HG03460 (cell line): ENCODE results near the gene ROCK1.
"Not testable (repeated sequence)": the region's sequence is repeated elsewhere in the genome, so short reads cannot be mapped to it uniquely, and the experiment has no call there.

Experiments
- ATAC-seq: cut with Tn5 transposase; IDR thresholded peaks from one replicate; pipeline ENCODE4 v1.9.1; 2021; ENCODE audit not compliant: unreplicated experiment

ROCK1 gene

DNA sequence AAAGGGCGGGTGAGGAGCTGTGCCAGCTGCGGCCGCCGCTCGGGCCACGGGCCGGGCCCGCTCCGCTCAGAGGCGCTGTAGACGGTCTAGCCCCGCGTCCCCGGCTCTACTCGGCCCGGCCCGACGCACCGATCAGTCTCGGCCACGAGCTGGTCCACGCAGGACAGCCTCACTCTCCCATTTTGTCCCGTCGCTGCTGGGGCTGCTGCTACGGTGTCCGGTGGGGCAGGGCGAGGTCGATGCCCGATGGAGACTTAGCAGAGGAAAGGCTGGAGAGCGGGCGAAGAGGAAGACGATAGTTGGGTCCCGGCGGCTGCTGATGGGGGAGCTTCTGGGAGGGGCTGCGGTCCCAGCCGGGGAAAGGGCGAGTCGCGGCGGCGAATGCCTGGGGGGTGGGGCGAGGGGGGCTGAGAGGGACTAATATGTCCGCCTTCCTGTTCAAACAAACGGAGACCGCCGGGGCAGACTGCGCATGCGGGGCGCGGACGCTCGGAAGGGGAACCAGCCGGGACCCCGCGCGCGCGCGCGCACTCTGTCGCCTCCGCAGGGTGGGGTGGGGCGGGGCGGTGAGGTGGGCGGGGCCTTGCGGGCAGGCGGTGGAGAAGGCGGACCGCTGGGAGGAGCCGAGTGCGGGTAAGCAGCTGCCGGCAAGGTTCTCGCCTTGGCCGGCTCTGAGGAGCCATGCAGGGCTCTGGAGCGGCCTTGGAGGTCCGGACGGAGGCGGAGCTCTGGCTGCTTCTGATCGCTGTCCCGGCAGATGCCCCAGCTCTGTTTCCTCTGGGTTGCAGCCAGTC, at the start of gene ROCK1:
Gene ROCK1 (minus strand): TSS at position 468 of the 794 bp plus-strand sequence. CDS start 903 bp downstream, outside the sequence.
- ATAC-seq: peak; percentile 87

DNA sequence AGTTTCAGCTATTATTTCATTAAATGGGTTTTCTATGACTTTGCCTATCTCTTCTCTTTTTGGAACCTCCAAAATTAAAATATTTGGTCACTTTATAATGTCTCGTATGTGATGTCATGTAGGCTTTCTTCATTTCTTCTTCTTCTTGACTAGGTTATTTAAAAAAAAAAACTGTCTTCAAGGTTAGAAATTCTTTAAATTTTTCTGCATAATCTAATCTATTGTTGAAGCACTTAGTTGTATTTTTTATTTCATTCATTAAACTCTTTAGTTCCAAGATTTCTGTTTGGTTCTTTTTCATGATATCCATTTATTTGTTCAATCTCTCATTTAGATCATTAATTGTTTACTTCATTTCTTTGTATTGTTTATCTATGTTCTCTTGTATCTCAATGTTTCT, 43.8 kb upstream of the ROCK1 start:
- no peak for ATAC-seq

DNA sequence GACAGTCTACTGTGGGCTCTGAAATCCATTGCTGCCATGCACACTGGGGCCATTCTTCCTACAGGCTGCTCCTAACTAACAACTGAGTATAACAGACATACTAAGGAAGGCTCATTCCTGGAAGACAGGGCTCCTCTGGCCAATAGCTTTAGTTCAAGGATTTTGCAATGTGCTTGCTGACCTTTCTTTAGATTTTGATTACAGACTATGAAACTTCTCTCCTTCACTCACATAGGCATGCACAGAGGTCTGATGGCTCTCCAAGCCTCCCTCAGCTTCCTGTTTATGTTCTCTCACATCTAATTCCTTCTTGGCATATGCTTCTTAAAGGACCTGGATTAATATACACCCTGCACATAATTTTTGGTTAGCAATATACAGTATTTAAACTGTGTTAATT, 34.4 kb upstream of the ROCK1 start:
- no peak for ATAC-seq

DNA sequence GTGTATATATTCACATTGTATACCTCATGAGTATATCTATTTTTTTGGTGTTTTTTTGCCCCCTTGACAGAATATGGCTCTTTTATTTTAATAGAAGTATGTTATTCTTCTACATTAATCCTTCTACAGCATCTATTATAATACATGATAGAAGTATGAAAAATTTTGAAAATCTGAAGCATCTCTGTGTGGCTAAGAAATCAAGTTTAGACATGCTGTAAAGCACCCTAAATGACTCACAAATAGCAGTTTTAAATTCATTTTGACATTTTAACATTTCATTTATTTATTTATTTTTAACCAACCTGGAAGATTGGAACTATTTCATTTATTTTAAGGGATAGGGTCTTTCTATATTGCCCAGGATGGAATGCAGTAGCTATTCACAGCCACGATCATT, 33.8 kb upstream of the ROCK1 start:
- no peak for ATAC-seq

DNA sequence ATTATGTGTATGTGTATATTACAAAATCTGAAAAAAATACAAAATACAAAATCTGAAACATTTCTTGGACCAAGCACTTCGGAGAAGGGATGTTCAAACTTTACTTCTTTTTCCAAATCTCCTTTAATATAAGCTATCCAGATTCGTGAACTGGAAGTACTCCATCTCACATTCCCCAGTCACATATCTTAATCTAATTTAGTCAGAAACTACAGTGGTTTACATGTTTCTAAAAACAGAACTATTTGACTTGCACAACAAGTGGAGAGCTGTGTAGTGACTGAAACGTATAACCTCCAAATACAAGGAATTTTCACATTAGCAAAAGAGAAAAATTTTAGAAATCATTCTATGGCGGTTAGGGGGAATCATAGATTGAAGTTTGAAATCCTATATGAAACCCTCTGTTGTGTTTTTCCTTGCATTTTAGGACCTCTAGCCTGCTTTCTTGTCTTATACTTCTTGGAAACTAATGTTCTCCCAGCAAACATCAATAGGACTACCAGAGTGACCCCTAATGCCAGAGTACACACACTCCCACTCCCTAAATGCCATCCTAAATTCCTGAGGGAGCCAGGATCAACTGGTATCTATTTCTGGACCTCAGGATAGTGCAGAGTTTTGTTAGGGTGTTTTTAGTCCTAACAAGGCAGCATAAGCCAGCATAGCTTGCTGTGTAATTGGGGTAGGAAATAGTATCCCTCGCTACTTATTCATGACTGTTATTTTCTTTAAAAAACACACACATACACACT, 30.2 kb upstream of the ROCK1 start:
- ATAC-seq: no peak

DNA sequence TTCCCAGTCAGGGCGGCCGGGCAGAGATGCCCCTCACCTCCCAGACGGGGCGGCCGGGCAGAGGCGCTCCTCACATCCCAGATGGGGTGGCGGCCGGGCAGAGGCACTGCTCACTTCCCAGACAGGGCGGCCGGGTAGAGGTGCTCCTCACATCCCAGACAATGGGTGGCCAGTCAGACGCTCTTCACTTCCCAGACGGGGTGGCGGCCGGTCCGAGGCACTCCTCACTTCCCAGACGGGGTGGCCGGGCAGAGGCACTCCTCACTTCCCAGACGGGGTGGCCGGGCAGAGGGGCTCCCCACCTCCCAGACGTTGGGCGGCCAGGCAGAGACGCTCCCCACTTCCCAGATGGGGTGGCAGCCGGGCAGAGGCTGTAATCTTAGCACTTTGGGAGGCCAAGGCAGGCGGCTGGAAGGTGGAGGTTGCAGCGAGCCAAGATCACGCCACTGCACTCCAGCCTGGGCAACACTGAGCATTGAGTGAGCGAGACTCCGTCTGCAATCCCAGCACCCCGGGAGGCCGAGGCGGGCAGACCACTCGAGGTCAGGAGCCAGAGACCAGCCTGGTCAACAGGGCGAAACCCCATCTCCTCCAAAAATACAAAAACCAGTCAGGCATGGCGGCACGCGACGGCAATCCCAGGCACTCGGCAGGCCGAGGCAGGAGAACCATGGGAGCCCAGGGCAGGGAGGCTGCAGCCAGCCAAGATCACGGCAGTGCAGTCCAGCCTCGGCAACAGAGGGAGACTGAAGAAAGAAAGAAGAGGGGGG, 26.3 kb upstream of the ROCK1 start:
- ATAC-seq: not testable (repeated sequence)

DNA sequence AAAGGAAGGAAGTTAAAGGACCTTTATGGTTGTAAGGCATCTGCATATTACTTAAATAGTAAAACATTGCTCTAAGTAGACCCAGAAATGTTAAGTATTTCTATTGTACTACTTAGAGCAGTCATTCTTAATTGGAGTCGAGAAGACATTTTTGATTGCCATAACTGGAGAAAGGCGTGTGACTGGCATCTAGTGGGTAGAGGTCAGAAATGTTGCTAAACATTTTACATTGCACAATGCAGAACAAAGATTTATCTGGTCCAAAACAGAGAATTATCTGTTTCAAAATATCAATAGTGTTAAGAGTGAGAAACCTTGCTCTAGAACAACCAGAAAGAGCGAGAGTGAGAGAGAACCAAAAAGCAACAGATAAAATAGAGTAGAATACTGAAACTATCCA, 23.3 kb upstream of the ROCK1 start:
- no peak for ATAC-seq

DNA sequence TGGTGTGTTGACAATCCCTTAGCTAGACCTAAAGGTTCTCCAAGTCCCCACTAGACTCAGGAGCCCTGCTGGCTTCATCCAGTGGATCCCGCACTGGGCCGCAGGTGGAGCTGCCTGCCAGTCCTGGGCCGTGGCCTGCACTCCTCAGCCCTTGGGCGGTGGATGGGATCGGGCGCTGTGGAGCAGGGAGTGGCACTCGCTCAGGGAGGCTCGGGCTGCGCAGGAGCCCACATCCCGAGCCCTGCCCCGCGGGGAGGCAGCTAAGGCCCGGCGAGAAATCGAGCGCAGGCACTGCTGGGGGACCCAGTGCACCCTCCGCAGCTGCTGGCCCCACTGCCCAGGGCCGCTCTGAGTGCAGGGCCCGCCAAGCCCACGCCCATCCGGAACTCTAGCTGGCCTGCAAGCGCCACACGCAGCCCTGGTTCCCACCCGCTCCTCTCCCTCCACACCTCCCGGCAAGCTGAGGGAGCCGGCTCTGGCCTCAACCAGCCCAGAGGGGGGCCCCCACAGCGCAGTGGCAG, 20.8 kb upstream of the ROCK1 start:
- ATAC-seq: no peak

DNA sequence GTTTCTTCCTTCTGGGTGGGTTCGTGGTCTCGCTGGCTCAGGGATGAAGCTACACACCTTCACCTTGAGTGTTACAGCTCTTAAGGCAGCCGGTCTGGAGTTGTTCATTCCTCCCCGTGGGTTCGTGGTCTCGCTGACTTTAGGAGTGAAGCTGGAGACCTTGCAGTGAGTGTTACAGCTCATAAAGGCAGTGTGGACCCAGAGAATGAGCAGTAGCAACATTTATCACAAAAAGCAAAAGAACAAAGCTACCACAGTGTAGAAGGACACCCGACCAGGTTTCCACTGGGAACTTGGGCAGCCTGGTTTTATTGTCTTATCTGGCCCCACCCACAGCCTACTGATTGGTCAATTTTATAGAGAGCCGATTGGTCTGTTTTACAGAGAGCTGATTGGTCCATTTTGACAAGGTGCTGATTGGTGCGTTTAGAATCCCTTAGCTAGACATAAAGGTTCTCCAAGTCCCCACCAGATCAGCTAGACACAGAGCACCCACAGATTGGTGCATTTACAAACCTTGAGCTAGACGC, 20.1 kb upstream of the ROCK1 start:
- no peak for ATAC-seq

DNA sequence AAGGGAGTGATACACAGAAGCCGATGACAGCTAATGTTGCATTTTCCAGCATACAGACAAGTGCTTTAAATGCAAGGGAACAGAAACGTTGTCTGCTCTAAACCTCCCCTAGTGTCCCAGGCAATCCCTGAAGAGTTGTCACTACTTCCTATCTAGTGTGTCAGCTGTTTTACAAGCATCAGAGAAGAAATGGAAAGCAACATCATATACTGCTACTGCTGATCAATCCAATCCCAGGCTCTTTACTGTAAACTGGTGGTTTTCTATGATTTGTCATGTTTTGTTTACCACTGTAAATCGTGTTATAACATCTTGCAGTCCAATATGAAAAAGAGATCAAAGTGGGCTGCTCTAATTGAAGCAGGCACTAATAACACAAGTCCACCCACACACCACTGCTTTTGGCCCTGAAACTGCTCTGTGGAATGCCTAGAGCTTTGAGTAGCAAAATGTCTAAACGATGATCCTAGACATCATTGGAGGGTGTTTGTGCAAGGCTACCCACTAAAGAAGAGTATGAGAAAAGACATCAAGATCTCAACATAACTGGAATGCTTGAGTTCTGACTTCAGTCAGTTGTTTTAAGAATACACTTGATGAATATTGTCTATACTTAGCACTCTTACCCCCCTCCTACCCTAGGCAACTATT, 18.1 kb upstream of the ROCK1 start:
- no peak for ATAC-seq

DNA sequence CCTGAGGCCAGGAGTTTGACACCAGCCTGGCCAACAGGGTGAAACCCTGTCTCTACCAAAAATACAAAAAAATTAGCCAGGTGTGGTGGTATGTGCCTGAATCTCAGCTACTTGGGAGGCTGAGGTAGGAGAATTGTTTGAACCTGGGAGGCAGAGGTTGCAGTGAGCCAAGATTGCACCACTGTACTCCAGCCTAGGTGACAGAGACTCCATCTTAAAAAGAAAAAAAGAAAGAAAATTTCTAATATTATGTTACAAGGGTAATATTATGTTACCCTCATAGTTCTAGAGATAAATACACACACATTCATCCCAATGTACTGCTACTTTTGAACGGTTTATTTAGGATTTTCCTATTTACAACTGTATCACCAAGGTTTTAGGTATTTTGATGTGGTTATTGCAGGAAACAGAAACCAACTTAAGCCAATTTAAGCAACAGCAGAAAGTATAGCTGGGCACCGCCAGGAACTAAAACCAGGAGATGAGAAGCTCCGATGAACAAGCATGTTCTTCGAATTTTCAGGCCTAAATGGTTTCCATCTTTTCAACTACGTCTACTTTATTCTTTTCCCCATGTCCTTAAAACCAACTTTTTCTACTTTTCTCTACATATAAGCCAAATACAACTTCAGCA, 11.8 kb upstream of the ROCK1 start:
- ATAC-seq: no peak

DNA sequence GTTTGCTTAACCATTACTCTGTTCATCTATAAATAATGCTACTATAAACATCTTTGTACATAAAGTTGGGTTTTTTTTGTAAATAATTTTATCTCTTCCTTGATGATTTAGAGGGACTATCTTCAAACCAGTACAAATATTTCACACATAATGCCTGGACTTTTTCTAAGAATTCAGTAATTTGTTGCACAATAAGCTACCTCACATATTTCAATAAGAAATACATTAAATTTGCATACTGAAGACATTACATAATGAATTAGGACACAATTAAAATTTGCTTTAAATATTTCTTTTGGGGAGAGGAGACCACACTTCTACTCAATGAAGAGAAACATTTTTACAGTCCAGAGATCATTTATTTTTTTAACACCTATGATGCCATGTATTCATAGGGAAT, 7.2 kb upstream of the ROCK1 start:
- ATAC-seq: no peak

DNA sequence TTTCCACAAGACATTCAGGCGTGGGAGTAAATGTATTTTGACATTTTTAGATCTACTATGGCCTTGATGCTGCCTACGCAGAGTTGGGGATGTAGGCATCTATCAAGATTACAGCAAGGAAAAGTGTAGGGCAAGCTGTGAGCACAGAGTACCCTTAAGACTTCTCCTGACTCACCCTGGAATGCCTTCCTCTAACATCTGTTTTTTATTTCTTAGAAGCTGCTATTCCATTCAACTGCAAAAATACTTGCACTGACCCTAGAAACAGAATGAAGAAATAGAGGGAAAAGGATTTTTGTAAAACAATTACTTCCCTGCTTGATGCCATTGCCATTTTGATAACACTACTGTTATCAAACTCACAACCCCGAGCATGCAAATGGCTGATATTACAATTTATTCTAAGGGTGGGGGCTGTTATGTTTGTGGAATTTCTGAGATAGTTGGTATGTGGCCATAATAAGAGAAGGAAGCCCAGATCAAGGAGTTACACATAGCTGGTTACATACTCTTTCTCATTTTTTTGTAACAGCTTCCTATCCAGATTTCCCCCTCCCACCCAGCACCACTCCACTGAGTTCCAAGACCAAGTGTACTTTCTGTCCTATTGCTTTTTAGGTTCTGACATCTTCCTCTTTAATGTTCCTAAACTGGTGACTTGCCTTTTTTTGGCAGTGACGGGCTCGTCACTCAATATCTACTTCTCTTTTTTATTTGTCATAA, 6.0 kb upstream of the ROCK1 start:
- ATAC-seq: no peak

DNA sequence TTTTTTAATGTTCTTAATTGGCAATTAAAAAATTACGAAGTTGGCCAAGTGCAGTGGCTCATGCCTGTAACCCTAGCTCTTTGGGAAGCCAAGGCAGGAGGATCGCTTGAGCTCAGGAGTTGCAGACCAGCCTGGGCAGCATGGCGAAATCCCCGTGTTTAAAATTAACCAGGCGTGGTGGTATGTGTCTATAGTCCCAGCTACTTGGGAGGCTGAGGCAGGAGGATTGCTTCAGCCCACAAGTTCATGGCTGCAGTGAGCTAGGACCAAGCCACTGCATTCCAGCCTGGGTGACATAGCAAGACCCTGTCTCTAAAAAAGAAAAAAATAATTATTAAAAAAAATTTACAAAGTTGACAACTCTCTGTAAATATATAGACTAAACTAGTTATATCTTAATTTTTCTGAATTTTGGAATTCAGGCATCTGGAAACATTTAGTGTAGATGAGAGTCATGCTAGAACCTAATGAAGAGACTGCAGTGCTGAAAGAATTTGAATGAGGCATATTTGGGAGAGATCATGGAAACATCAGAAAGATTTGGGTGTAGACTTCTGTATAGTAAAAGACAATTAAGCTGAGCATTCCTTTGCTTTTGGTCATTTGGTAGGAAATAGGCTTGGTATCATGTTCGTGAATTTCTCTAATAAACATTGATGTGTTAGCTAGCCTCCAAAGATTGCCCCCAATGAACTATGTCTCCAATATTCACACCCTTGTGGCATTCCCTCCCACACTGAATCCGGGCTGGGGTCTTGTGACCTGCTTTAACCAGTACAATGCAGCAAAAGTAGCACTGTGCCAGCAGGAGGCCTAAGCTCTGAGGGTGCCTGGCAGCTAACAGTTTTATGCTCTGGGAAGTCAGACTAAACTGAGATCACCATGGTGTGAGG, 4.2 kb upstream of the ROCK1 start:
- ATAC-seq: no peak

DNA sequence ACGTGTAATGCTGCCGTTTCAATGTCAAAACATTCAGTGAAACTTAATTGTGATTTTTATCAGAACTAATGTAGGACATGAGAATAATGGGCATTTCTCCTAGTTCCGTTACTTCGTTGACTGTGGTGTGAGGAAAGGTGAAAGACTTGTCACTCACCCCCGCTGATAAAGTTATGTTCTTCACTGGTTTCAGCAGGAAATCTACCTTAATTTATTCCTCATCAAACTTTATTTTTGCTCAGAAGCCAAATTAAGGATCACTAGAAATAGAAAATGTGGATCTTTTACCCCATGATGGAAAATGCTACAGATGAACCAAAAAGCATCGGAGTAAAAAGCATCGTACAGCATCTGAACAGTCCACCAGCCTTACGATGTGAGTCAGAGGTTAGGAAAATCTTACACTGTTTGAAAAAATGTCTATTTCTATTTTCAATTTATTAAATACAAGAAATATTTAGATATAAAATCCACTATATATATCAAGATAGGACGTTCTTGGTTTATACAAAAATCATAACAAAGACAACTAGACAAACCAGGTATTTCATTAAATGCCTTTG, 1.0 kb upstream of the ROCK1 start:
- no peak for ATAC-seq

DNA sequence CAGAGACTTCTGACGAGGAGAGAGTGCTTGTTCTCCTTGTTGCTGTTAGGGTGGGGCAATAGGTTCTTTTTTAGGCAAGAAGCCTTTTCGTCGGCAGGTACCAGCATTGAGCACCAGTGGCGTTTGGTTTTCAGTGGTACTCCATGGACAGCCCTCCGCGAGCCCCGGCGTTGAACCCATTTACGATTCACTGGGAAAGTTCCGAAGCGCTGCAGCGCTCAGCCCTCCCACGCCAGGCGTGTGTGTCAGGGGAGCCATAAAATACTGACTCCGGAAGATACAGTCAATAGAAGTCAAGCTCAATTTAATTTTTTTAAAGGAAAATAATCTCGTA, 494 bp upstream of the ROCK1 start:
- ATAC-seq: peak; percentile 23

DNA sequence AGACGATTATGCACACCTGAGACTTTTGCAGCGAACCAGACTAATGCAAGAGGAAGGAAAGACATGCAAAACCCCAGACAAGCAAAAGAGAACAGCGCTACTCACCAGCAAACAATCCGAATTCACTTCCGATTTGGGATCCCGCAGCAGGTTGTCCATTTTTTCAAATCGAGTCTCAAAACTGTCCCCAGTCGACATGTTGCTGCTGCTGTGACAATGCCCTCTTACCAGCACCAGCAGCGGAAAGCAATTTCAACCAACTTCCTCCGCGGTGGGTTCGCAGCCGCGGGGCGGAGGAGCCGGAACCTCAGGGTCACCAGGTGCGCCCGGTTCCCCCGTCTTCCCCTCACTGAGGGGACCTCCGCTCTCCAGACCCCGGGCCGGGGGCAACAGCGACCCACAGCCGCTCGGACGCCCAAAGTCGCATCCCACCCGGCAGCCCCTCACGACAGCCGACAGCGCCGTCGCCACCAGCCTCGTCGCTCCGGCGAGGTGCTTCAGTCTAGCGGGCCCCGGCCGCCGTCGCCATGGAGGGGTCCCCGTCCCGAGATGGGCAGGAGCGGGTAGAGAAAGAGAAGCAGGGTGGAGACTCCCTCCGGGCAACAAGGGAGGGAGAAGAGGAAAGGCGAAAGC, 784 bp downstream of the ROCK1 start:
- ATAC-seq: peak; percentile 38
